ENCODE data around the gene CAMK4. TPM values are rescaled to one million over a fixed set of nuclear protein-coding genes. Genes with fewer than 3 reads are reported as not detected.

Gene CAMK4
- total and polyA plus RNA-seq, 9 of the 15 experiments (the other 6 are each of a cell fraction or from before 2014, with no cell fraction given), result 0.35 TPM; not detected in 8

DNA sequence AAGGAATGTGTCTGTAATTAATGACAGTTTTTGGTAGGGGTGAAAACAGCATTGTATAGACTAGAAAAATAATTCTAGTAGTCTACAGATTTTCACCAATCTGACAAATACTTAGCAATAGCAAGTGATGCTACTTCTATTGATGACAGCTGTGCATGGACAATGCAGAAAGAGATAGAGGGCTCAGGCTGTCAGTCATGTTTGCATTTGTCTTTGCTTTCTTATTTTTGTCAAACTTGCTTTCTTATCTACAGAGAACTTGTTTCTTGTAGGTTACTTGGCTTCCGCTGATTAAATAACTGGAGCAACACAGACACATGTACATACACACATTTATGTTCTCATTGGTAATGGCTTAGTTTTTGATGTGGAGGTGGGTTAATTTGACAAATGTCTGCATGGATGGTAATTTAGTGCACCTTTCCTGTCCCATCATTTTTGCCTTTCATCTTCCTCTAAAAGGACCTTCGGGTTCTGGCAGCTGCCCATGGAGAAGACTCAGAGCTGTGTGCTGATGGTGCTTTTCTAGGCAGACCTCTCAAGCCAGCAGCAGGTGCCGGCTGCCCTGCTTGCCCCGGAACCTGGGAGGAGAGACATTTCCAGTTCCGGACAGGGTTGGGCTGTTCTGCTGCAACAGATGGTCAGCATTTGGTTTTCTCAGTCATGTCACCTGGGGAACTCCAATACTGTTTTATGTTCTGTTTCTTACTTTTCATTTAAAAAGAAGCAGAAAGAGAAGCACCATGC is 28.8 kb downstream of the CAMK4 start:
- DNase-seq (ENCODE audit: extremely low read depth in 1 of 4, low spot score in 3 of 4), result no peak
- 3% methylated on average over 5 of the region's 5 CpGs for WGBS (ENCODE audit: insufficient coverage, low coverage, missing lambda C conversion rate)
- no peak overlapping the region; a peak in 1 of 4 replicates for H3K9ac ChIP-seq (ENCODE audit: insufficient read depth in 1 of 2, low read depth in 2 of 2, low read length in 2 of 2)
- in situ Hi-C loops (cut with MboI) (loop anchor here (25.0 kb wide), 1 partner anchor 491 kb away; no protein-coding TSS in a partner anchor), intact Hi-C loops (cut with micrococcal nuclease) (no loop called here)
- H3K79me2 ChIP-seq (ENCODE audit: control insufficient read depth, insufficient read depth, low read length), result no peaks in the 10 kb centered on the region
- no peak overlapping the region for H3K4me2 ChIP-seq (ENCODE audit: insufficient read depth, low read length)
- no TSS peak for BruUV-seq (replicated peaks)
- no peaks in the 10 kb centered on the region for H4K20me1 ChIP-seq (replicated peaks; ENCODE audit: control insufficient read depth, insufficient read depth, low read length)
- no peak overlapping the region for H2AFZ ChIP-seq (ENCODE audit: low read depth, low read length)
- ATAC-seq, result no peak
- no peaks in the 10 kb centered on the region for H3K9me3 ChIP-seq (replicated peaks; ENCODE audit: control insufficient read depth, insufficient read depth, low read depth, low read length)
- FAIRE-seq, result no peak
- H3K36me3 ChIP-seq (ENCODE audit: control insufficient read depth, insufficient read depth, low read length), result no peaks in the 10 kb centered on the region
- TF ChIP-seq, protein P1, sequence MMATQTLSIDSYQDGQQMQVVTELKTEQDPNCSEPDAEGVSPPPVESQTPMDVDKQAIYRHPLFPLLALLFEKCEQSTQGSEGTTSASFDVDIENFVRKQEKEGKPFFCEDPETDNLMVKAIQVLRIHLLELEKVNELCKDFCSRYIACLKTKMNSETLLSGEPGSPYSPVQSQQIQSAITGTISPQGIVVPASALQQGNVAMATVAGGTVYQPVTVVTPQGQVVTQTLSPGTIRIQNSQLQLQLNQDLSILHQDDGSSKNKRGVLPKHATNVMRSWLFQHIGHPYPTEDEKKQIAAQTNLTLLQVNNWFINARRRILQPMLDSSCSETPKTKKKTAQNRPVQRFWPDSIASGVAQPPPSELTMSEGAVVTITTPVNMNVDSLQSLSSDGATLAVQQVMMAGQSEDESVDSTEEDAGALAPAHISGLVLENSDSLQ (IDR thresholded peaks at IDR 0.05), result peak; percentile 58
- TF ChIP-seq ESRRA (IDR thresholded peaks at IDR 0.05; ENCODE audit: borderline replicate concordance, low read depth) (no peak), CBFA2T3 (IDR thresholded peaks at IDR 0.05) (0 out of 2 replicates have a peak, but pooled peaks have one; percentile 21)
- CTCF ChIA-PET (ENCODE audit: low intra/inter-chr PET ratio), result no interaction called here
- H3K4me3 ChIP-seq, result no peak overlapping the region
- no peaks in the 10 kb centered on the region for H3K4me1 ChIP-seq (replicated peaks in 1 of 2; ENCODE audit: control insufficient read depth in 2 of 2, insufficient read depth in 2 of 2, low read length in 2 of 2)
- no peak overlapping the region for H3K27ac ChIP-seq (ENCODE audit: extremely low read depth, low read depth, low read length)
- POLR2A ChIA-PET, result no interaction called here
- H3K9me1 ChIP-seq (ENCODE audit: control insufficient read depth, insufficient read depth, low read length), result no peaks in the 10 kb centered on the region
- no peaks in the 10 kb centered on the region for H3K27me3 ChIP-seq (ENCODE audit: control insufficient read depth in 2 of 2, insufficient read depth in 2 of 2, low read length in 2 of 2)

- BruUV-seq (replicated peaks), result no TSS peak
- no peak overlapping the region for H2AFZ ChIP-seq (ENCODE audit: low read depth, low read length)
- H3K27ac ChIP-seq (ENCODE audit: extremely low read depth, low read depth, low read length), result no peak overlapping the region
- in situ Hi-C loops (cut with MboI) (loop anchor here (25.0 kb wide), 1 partner anchor 492 kb away; no protein-coding TSS in a partner anchor), intact Hi-C loops (cut with micrococcal nuclease) (no loop called here)
- no peak for DNase-seq (ENCODE audit: extremely low read depth in 1 of 4, low spot score in 3 of 4)
- no peak for ATAC-seq
- 2% methylated on average over 3 of the region's 3 CpGs for WGBS (ENCODE audit: insufficient coverage, low coverage, missing lambda C conversion rate)
- no peaks in the 10 kb centered on the region for H3K79me2 ChIP-seq (ENCODE audit: control insufficient read depth, insufficient read depth, low read length)
- H3K4me1 ChIP-seq (replicated peaks in 1 of 2; ENCODE audit: control insufficient read depth in 2 of 2, insufficient read depth in 2 of 2, low read length in 2 of 2), result no peaks in the 10 kb centered on the region
- no peaks in the 10 kb centered on the region for H3K9me3 ChIP-seq (replicated peaks; ENCODE audit: control insufficient read depth, insufficient read depth, low read depth, low read length)
- no peak overlapping the region for H3K4me2 ChIP-seq (ENCODE audit: insufficient read depth, low read length)
- no peak for FAIRE-seq
- H3K27me3 ChIP-seq (ENCODE audit: control insufficient read depth in 2 of 2, insufficient read depth in 2 of 2, low read length in 2 of 2), result no peaks in the 10 kb centered on the region
- H3K9me1 ChIP-seq (ENCODE audit: control insufficient read depth, insufficient read depth, low read length), result no peaks in the 10 kb centered on the region
- no peak overlapping the region for H3K9ac ChIP-seq (ENCODE audit: insufficient read depth in 1 of 2, low read depth in 2 of 2, low read length in 2 of 2)
- no peak overlapping the region for H3K4me3 ChIP-seq
- POLR2A ChIA-PET, result interaction anchor here (0.6 to 1.6 kb wide), 2 partner anchors 10 to 207 kb away, joined by 3 to 6 read pairs; no protein-coding TSS in a partner anchor
- no peaks in the 10 kb centered on the region for H3K36me3 ChIP-seq (ENCODE audit: control insufficient read depth, insufficient read depth, low read length)
- no peaks in the 10 kb centered on the region for H4K20me1 ChIP-seq (replicated peaks; ENCODE audit: control insufficient read depth, insufficient read depth, low read length)
- CTCF ChIA-PET (ENCODE audit: low intra/inter-chr PET ratio), result no interaction called here
- TF ChIP-seq ZNF146 (CRISPR knock-in tag; IDR thresholded peaks at IDR 0.05; ENCODE audit: unreplicated experiment) (no peak), SMAD4 (CRISPR knock-in tag; conservative IDR thresholded peaks at IDR 0.05) (no peak)
- TF ChIP-seq, protein P2, sequence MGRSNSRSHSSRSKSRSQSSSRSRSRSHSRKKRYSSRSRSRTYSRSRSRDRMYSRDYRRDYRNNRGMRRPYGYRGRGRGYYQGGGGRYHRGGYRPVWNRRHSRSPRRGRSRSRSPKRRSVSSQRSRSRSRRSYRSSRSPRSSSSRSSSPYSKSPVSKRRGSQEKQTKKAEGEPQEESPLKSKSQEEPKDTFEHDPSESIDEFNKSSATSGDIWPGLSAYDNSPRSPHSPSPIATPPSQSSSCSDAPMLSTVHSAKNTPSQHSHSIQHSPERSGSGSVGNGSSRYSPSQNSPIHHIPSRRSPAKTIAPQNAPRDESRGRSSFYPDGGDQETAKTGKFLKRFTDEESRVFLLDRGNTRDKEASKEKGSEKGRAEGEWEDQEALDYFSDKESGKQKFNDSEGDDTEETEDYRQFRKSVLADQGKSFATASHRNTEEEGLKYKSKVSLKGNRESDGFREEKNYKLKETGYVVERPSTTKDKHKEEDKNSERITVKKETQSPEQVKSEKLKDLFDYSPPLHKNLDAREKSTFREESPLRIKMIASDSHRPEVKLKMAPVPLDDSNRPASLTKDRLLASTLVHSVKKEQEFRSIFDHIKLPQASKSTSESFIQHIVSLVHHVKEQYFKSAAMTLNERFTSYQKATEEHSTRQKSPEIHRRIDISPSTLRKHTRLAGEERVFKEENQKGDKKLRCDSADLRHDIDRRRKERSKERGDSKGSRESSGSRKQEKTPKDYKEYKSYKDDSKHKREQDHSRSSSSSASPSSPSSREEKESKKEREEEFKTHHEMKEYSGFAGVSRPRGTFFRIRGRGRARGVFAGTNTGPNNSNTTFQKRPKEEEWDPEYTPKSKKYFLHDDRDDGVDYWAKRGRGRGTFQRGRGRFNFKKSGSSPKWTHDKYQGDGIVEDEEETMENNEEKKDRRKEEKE (IDR thresholded peaks at IDR 0.05; ENCODE audit: borderline replicate concordance in 1 of 2, control insufficient read depth in 1 of 2, low read depth in 2 of 2, low read length in 1 of 2), result no peak
- TF ChIP-seq, protein P3, sequence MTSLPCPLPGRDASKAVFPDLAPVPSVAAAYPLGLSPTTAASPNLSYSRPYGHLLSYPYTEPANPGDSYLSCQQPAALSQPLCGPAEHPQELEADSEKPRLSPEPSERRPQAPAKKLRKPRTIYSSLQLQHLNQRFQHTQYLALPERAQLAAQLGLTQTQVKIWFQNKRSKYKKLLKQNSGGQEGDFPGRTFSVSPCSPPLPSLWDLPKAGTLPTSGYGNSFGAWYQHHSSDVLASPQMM (CRISPR knock-in tag; IDR thresholded peaks at IDR 0.05), result no peak
Observed at GRCh38 chr5:111254613-111255012, 30.4 kb downstream of the CAMK4 start.
